ENCODE data around the gene TMEM184A. TPM values are rescaled to one million over a fixed set of nuclear protein-coding genes. Genes with fewer than 3 reads are reported as not detected.

The TMEM184A gene
- total and polyA plus RNA-seq, 2 donors (not counting 1 experiment from before 2014, with no cell fraction given): not detected

GRCh38 chr7:1529383-1530116, 26.5 kb downstream of the TMEM184A start:
- H3K9ac ChIP-seq (ENCODE audit: low read length): no peak overlapping the region
- Mint-ChIP-seq H3K27me3 (peaks cover 10% of the 10 kb centered on the region), H3K4me1 (peaks cover 28% of the 10 kb centered on the region), H3K9me3 (ENCODE audit: insufficient read depth) (no peaks in the 10 kb centered on the region), H3K27ac (peak overlapping the region; percentile 77), H3K4me3 (peak overlapping the region; percentile 79)
- H3K4me3 ChIP-seq (ENCODE audit: control extremely low read depth in 1 of 5, extremely low read depth in 1 of 5, insufficient read depth in 1 of 5, low read depth in 2 of 5, low read length in 4 of 5): no peak overlapping the region
- peaks cover 34% of the 10 kb centered on the region for H4K20me1 ChIP-seq (ENCODE audit: control insufficient read depth, insufficient read depth, low read length, poor library complexity, severe bottlenecking)
- no peaks in the 10 kb centered on the region for H3K27me3 ChIP-seq (replicated peaks in 1 of 4; ENCODE audit: control extremely low read depth in 1 of 4, control insufficient read depth in 3 of 4, insufficient read depth in 4 of 4, low read length in 3 of 4)
- H3K79me2 ChIP-seq (ENCODE audit: control insufficient read depth, insufficient read depth, low read length): peaks cover 48% of the 10 kb centered on the region
- no peak for ATAC-seq (ENCODE audit: low read depth)
- H3K4me1 ChIP-seq (ENCODE audit: control insufficient read depth in 2 of 2, insufficient read depth in 2 of 2, low read length in 2 of 2): peaks cover 24 to 38% of the 10 kb centered on the region in 2 donors
- WGBS (ENCODE audit: insufficient coverage): 71% methylated on average over 19 of the region's 21 CpGs
- TF ChIP-seq CTCF (IDR thresholded peaks at IDR 0.05) (no peak), EZH2 (IDR thresholded peaks at IDR 0.05; ENCODE audit: borderline replicate concordance, insufficient read depth, low read depth, low read length, poor library complexity, severe bottlenecking) (no peak)
- H3K36me3 ChIP-seq (replicated peaks in 1 of 2; ENCODE audit: control extremely low read depth in 1 of 2, control insufficient read depth in 1 of 2, extremely low read depth in 1 of 2, insufficient read depth in 2 of 2, low read length in 1 of 2): peaks cover 0 to 8% of the 10 kb centered on the region in 2 experiments
- DNase-seq: peak; percentile 31
- CTCF ChIA-PET: interaction anchor here (0.7 to 1.8 kb wide), 3 partner anchors 22 to 26 kb away, joined by 3 read pairs; partner anchors contain the start of gene TMEM184A
- no peak overlapping the region for H3K27ac ChIP-seq (ENCODE audit: low read length in 2 of 2)
- peak overlapping the region; percentile 97 for H3K4me2 ChIP-seq (replicated peaks; ENCODE audit: low read depth, low read length, poor library complexity, severe bottlenecking)
- POLR2A ChIA-PET: interaction anchor here (0.6 to 1.2 kb wide), 2 partner anchors 17 to 25 kb away, joined by 5 to 6 read pairs; partner anchors contain the start of gene INTS1
- H2AFZ ChIP-seq (ENCODE audit: insufficient read depth, low read depth, low read length, poor library complexity, severe bottlenecking): peak overlapping the region; percentile 58
- intact Hi-C loops (cut with micrococcal nuclease): loop anchor here (1.0 to 2.0 kb wide), 3 partner anchors 17 to 40 kb away; partner anchors contain the start of gene INTS1
- no peaks in the 10 kb centered on the region for H3K9me3 ChIP-seq (ENCODE audit: control extremely low read depth in 1 of 3, control insufficient read depth in 2 of 3, insufficient read depth in 1 of 3, low read length in 2 of 3)

DNA sequence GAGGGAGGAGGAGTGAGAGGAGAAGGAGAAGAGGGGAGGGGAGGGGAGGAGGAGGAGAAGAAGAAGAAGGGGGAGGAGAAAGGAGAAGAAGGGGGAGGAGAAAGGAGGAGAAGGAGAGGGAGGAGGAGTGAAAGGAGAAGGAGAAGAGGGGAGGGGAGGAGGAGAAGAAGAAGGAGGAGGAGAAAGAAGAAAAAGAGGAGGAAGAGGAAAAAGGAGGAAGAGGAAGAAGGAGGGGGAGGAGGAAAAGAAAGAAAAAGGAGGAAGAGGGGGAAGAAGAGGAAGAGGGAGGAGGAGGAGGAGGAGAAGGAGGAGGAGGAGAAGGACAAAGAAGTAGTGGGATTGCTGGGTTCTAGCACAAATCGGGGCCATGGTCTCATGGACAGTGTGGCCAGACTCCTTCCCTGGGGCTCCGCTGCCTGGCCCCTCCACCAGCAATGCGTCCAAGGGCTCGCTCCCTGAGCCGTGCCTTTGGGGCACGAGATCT, 29.7 kb downstream of the TMEM184A start:
- no peak overlapping the region for H3K9ac ChIP-seq (ENCODE audit: low read length)
- ATAC-seq (ENCODE audit: low read depth) (no peak), DNase-seq (no peak)
- no peaks in the 10 kb centered on the region for H3K36me3 ChIP-seq (replicated peaks in 1 of 2; ENCODE audit: control extremely low read depth in 1 of 2, control insufficient read depth in 1 of 2, extremely low read depth in 1 of 2, insufficient read depth in 2 of 2, low read length in 1 of 2)
- ChIA-PET POLR2A (no interaction called here), CTCF (no interaction called here)
- no peak overlapping the region for H3K27ac ChIP-seq (ENCODE audit: low read length in 2 of 2)
- no peak overlapping the region for H3K4me2 ChIP-seq (replicated peaks; ENCODE audit: low read depth, low read length, poor library complexity, severe bottlenecking)
- no peak overlapping the region for H3K4me3 ChIP-seq (ENCODE audit: control extremely low read depth in 1 of 5, extremely low read depth in 1 of 5, insufficient read depth in 1 of 5, low read depth in 2 of 5, low read length in 4 of 5)
- H3K4me1 ChIP-seq (ENCODE audit: control insufficient read depth in 2 of 2, insufficient read depth in 2 of 2, low read length in 2 of 2): peaks cover 5 to 9% of the 10 kb centered on the region in 2 donors
- no peak overlapping the region for H3K4me3 Mint-ChIP-seq
- H3K27me3 Mint-ChIP-seq: peaks cover 10% of the 10 kb centered on the region
- no peaks in the 10 kb centered on the region for H3K27me3 ChIP-seq (replicated peaks in 1 of 4; ENCODE audit: control extremely low read depth in 1 of 4, control insufficient read depth in 3 of 4, insufficient read depth in 4 of 4, low read length in 3 of 4)
- no peaks in the 10 kb centered on the region for H3K9me3 Mint-ChIP-seq (ENCODE audit: insufficient read depth)
- no peaks in the 10 kb centered on the region for H3K9me3 ChIP-seq (ENCODE audit: control extremely low read depth in 1 of 3, control insufficient read depth in 2 of 3, insufficient read depth in 1 of 3, low read length in 2 of 3)
- no peaks in the 10 kb centered on the region for H3K4me1 Mint-ChIP-seq
- peaks cover 16% of the 10 kb centered on the region for H3K79me2 ChIP-seq (ENCODE audit: control insufficient read depth, insufficient read depth, low read length)
- intact Hi-C loops (cut with micrococcal nuclease): no loop called here
- H3K27ac Mint-ChIP-seq: no peak overlapping the region
- H4K20me1 ChIP-seq (ENCODE audit: control insufficient read depth, insufficient read depth, low read length, poor library complexity, severe bottlenecking): peaks cover 2% of the 10 kb centered on the region
- no peak for TF ChIP-seq CTCF (IDR thresholded peaks at IDR 0.05)
- TF ChIP-seq EZH2 (IDR thresholded peaks at IDR 0.05; ENCODE audit: borderline replicate concordance, insufficient read depth, low read depth, low read length, poor library complexity, severe bottlenecking): no peak
- WGBS (ENCODE audit: insufficient coverage): 89% methylated on average over 6 of the region's 6 CpGs
- no peak overlapping the region for H2AFZ ChIP-seq (ENCODE audit: insufficient read depth, low read depth, low read length, poor library complexity, severe bottlenecking)

Data from B cell (primary cell).